ENCODE data around the gene CMIP.

- TF ChIP-seq CTCF (IDR thresholded peaks at IDR 0.05; ENCODE audit: poor library complexity, severe bottlenecking) (no peak), POLR2AphosphoS5 (IDR thresholded peaks at IDR 0.05) (no peak), EZH2 (IDR thresholded peaks at IDR 0.05; ENCODE audit: borderline replicate concordance, insufficient read depth, low read length, poor library complexity, severe bottlenecking) (no peak), REST (IDR thresholded peaks at IDR 0.05; ENCODE audit: borderline replicate concordance) (no peak), EP300 (conservative IDR thresholded peaks at IDR 0.05; ENCODE audit: poor library complexity, severe bottlenecking) (no peak)
These were observed 242.5 kb downstream of the CMIP start for GRCh38 chr16:81687131-81687456.
